GM12878 (cell line): ENCODE data around the gene RAB21. TPM values are rescaled to one million over a fixed set of nuclear protein-coding genes. Genes with fewer than 3 reads are reported as not detected.

Experiments
- ATAC-seq: fragments of 200-7000 bp; cut with Tn5 transposase; 3 replicates; pipeline ENCODE4 v1.9.1; 2020; ENCODE audit warnings: mild to moderate bottlenecking, moderate library complexity
- BruUV-seq: library from RNA; stranded (reverse); fragments of 400-500 nt; replicated peaks from 2 replicates; lab custom pipeline; 2021; lab: Mats Ljungman, UMichigan
- CTCF ChIA-PET: fragments of 300-600 bp; sonication (Branson Sonifier 250); formaldehyde crosslinking; extraction: SDS; loops from one replicate; lab custom pipeline; 2021; ENCODE audit warnings: inconsistent platforms; lab: Yijun Ruan, JAX
- POLR2A ChIA-PET: fragments of 350-600 bp; formaldehyde crosslinking; extraction: SDS; loops from one replicate; lab custom pipeline; 2021; ENCODE audit warnings: inconsistent platforms; lab: Charles Lee
- RAD21 ChIA-PET: fragments of 300-600 bp; sonication (Branson Sonifier 250); formaldehyde crosslinking; loops from one replicate; lab custom pipeline; 2023; ENCODE audit warnings: antibody characterized with exemption; ENCODE audit not compliant: unreplicated experiment; lab: Charles Lee
- SMC1A ChIA-PET: fragments of 300-600 bp; sonication (Branson Sonifier 250); formaldehyde crosslinking; loops from one replicate; lab custom pipeline; 2023; ENCODE audit not compliant: unreplicated experiment, uncharacterized antibody; lab: Charles Lee
- DNase-seq: peaks from one replicate; pipeline ENCODE4 v3.0.0-alpha.2; 2011; ENCODE audit warnings: low read depth, low spot score
- FAIRE-seq: peaks from 3 replicates; lab custom pipeline; 2011; peaks lifted over from hg19 to GRCh38; lab: Jason Lieb, UNC
- H2AFZ ChIP-seq: 2 replicates; pipeline ENCODE4 v1.6.0; 2011; ENCODE audit warnings: low read depth, low read length, control low read depth; ENCODE audit not compliant: control insufficient read depth
- H3K27ac ChIP-seq: 2 replicates; pipeline ENCODE4 v1.5.1; 2011; ENCODE audit warnings: control low read depth; ENCODE audit not compliant: control insufficient read depth, insufficient read depth
- H3K27me3 ChIP-seq, 2 experiments: replicated peaks in 1 of 2; 2 replicates each; pipeline versions ENCODE4 v1.6.0 to v1.6.1; 2011; ENCODE audit warnings: low read length in 1 of 2; ENCODE audit not compliant: control insufficient read depth in 2 of 2, insufficient read depth in 2 of 2
- H3K36me3 ChIP-seq, 2 experiments: 2 replicates each; pipeline ENCODE4 v1.5.1; 2011; ENCODE audit warnings: low read length in 1 of 2; ENCODE audit not compliant: control insufficient read depth in 2 of 2, insufficient read depth in 2 of 2
- H3K4me1 ChIP-seq: 2 replicates; pipeline ENCODE4 v1.6.1; 2011; ENCODE audit warnings: mild to moderate bottlenecking, low read length, moderate library complexity, mixed read lengths; ENCODE audit not compliant: control insufficient read depth, insufficient read depth
- H3K4me2 ChIP-seq: 2 replicates; pipeline ENCODE4 v1.6.0; 2011; ENCODE audit warnings: control low read depth; ENCODE audit not compliant: control insufficient read depth, insufficient read depth
- H3K4me3 ChIP-seq: fragments of 200-600 bp; sonication (generic); 2 replicates; pipeline ENCODE4 v1.5.1; 2016
- H3K79me2 ChIP-seq: 2 replicates; pipeline ENCODE4 v1.6.0; 2011; ENCODE audit warnings: low read length; ENCODE audit not compliant: control insufficient read depth, insufficient read depth
- H3K9ac ChIP-seq: 2 replicates; pipeline ENCODE4 v1.8.0; 2011; ENCODE audit warnings: low read length, control low read depth, mixed read lengths; ENCODE audit not compliant: control insufficient read depth, insufficient read depth
- H3K9me3 ChIP-seq: replicated peaks from 3 replicates; pipeline ENCODE4 v1.5.1; 2011; ENCODE audit warnings: mild to moderate bottlenecking, low read length; ENCODE audit not compliant: control insufficient read depth, insufficient read depth
- H4K20me1 ChIP-seq: 2 replicates; pipeline ENCODE4 v1.6.0; 2011; ENCODE audit not compliant: control insufficient read depth, insufficient read depth
- CEBPB ChIP-seq, 2 experiments: fragments of 150-350 bp in 1 of 2; IDR thresholded peaks; 2 replicates each; pipeline ENCODE4 v1.6.1; 2012 to 2014; ENCODE audit warnings: low read depth in 2 of 2, low read length in 2 of 2, borderline replicate concordance in 1 of 2, inconsistent platforms in 1 of 2
- RFX5 ChIP-seq: IDR thresholded peaks from 2 replicates; pipeline ENCODE4 v1.6.1; 2011; ENCODE audit warnings: low read depth, low read length, improper control_type of control experiment
- WGBS: methylation state at CpG from one replicate; pipeline ENCODE4 v1.1.6; 2016; ENCODE audit warnings: low lambda C conversion rate; ENCODE audit not compliant: insufficient replicate concordance, insufficient coverage; ENCODE audit errors: missing lambda C conversion rate; 5-methylcytosine and 5-hydroxymethylcytosine counted together
- in situ Hi-C: fragments of 300-500 bp; cut with MboI; formaldehyde crosslinking; loops from 9 replicates; pipeline ENCODE4 v1.14.3; 2018; ENCODE audit warnings: mixed read lengths
- intact Hi-C: fragments of 100-400 bp; cut with micrococcal nuclease; formaldehyde crosslinking; loops from one replicate; pipeline ENCODE4 v1.14.2; 2022; ENCODE audit not compliant: unreplicated experiment
- polyA plus RNA-seq, 11 experiments: library from polyadenylated mRNA; depleted of rRNA in 4 of 11; unstranded in 6 of 11; stranded (reverse) in 5 of 11; fragments of >200 nt; fragmentation: Nextera tagmentation in 4 of 11; fragmentation: Illumina TruSeq in 1 of 11; extraction: Ambion mirVana in 4 of 11; extraction: Trizol in 1 of 11; gene quantifications; 1 replicate in 1 of 11; 2 replicates in 10 of 11; pipeline versions ENCODE4 v1.2.1 to v1.2.3, GENCODE V29; 2011 to 2016; ENCODE audit warnings: inconsistent platforms in 2 of 11, missing spikeins in 2 of 11, low read depth in 1 of 11
- total RNA-seq, 4 experiments: library from RNA; depleted of rRNA in 3 of 4; stranded (reverse); fragments of >200 nt in 3 of 4; fragmentation: Illumina TruSeq in 1 of 4; extraction: Trizol in 1 of 4; gene quantifications; 2 replicates each; pipeline versions ENCODE4 v1.2.1 to v1.2.3, GENCODE V29; 2013 to 2021
- TF ChIP-seq, protein P1 (sequence below): fragments of 450-650 bp; IDR thresholded peaks from 2 replicates; pipeline ENCODE4 v1.6.1; 2017; ENCODE audit warnings: mild to moderate bottlenecking

Gene RAB21
- total and polyA plus RNA-seq, 10 of the 15 experiments (the other 5 are each of a cell fraction or from before 2014, with no cell fraction given), result 2.8 to 42.8 (median 16.1) TPM

- TF ChIP-seq, protein P1, sequence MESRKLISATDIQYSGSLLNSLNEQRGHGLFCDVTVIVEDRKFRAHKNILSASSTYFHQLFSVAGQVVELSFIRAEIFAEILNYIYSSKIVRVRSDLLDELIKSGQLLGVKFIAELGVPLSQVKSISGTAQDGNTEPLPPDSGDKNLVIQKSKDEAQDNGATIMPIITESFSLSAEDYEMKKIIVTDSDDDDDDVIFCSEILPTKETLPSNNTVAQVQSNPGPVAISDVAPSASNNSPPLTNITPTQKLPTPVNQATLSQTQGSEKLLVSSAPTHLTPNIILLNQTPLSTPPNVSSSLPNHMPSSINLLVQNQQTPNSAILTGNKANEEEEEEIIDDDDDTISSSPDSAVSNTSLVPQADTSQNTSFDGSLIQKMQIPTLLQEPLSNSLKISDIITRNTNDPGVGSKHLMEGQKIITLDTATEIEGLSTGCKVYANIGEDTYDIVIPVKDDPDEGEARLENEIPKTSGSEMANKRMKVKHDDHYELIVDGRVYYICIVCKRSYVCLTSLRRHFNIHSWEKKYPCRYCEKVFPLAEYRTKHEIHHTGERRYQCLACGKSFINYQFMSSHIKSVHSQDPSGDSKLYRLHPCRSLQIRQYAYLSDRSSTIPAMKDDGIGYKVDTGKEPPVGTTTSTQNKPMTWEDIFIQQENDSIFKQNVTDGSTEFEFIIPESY, result peak; percentile 62; the same call in 1 of the 2 replicates
These were observed 10.1 kb downstream of the RAB21 start (continued) for GRCh38 chr12:71764587-71765321.

GRCh38 chr12:71766202-71766601 lies 11.5 kb downstream of the RAB21 start:
- CTCF ChIA-PET, result interaction anchor here (1.7 to 3.6 kb wide), 4 partner anchors 10 to 14 kb away, joined by 4 to 26 read pairs (median 5); partner anchors contain the start of gene RAB21
- intact Hi-C loops (no loop called here), in situ Hi-C loops (no loop called here)
- no peak for DNase-seq
- 98% methylated on average over 2 of the region's 2 CpGs for WGBS
- SMC1A ChIA-PET, result interaction anchor here (0.8 to 2.3 kb wide), 7 partner anchors 8 to 129 kb away, joined by 3 to 11 read pairs (median 4); no protein-coding TSS in a partner anchor
- no peak overlapping the region for H2AFZ ChIP-seq
- no peak overlapping the region for H3K4me2 ChIP-seq
- H4K20me1 ChIP-seq, result no peaks in the 10 kb centered on the region
- H3K79me2 ChIP-seq, result peaks cover 72% of the 10 kb centered on the region
- RAD21 ChIA-PET, result interaction anchor here (1.9 kb wide), 1 partner anchor 11 kb away, joined by 7 read pairs; the partner anchor contains the start of gene RAB21
- no peak for TF ChIP-seq CEBPB (IDR thresholded peaks at IDR 0.05; ENCODE audit: borderline replicate concordance in 1 of 2, low read depth in 2 of 2, low read length in 2 of 2)
- TF ChIP-seq RFX5, result no peak
- TF ChIP-seq, all 136 proteins: peak for 0
- Histone ChIP-seq H3K9me3 (peaks cover 22% of the 10 kb centered on the region), H3K27ac (no peak overlapping the region), H3K27me3 (no peaks in the 10 kb centered on the region), H3K4me3 (no peak overlapping the region), H3K36me3 (no peaks in the 10 kb centered on the region; a peak in 3 of 4 replicates), H3K9ac (no peak overlapping the region), H3K4me1 (no peaks in the 10 kb centered on the region)
- POLR2A ChIA-PET, result interaction anchor here (0.6 to 0.8 kb wide), 2 partner anchors 10 kb away, joined by 3 to 4 read pairs; no protein-coding TSS in a partner anchor
- no peak for ATAC-seq
- no TSS peak for BruUV-seq
- FAIRE-seq, result no peak
